Measurements from ENCODE around the gene TMED1. TPM values are rescaled to one million over a fixed set of nuclear protein-coding genes. Genes with fewer than 3 reads are reported as not detected.

The TMED1 gene
- total and polyA plus RNA-seq, 2 of the 13 experiments (the other 11 are each of a cell fraction or from before 2014, with no cell fraction given) = 48.3 to 51.8 TPM

GRCh38 chr19:10835754-10836478 is at the start of gene TMED1 (continued):
- TF ChIP-seq CREB1 (IDR thresholded peaks at IDR 0.05) (no peak), CREB1 (CRISPR knock-in tag; IDR thresholded peaks at IDR 0.05) (no peak), ZBED4 (CRISPR knock-in tag; IDR thresholded peaks at IDR 0.05; ENCODE audit: borderline replicate concordance) (no peak; the same call in 1 of the 2 replicates), EP300 (IDR thresholded peaks at IDR 0.05; ENCODE audit: low read depth in 2 of 2, low read length in 2 of 2) (no peak), EP300 (CRISPR knock-in tag; IDR thresholded peaks at IDR 0.05; ENCODE audit: borderline replicate concordance) (no peak), ZUFSP (CRISPR knock-in tag; IDR thresholded peaks at IDR 0.05; ENCODE audit: borderline replicate concordance) (no peak), SP1 (IDR thresholded peaks at IDR 0.05) (no peak), SP1 (CRISPR knock-in tag; IDR thresholded peaks at IDR 0.05) (peak; percentile 83), ARID5B (CRISPR knock-in tag; IDR thresholded peaks at IDR 0.05) (peak; percentile 48), ZNF713 (CRISPR knock-in tag; IDR thresholded peaks at IDR 0.05) (no peak), STAG1 (CRISPR knock-in tag; IDR thresholded peaks at IDR 0.05) (peak; percentile 49), AKAP8 (CRISPR knock-in tag; IDR thresholded peaks at IDR 0.05) (peak; percentile 79; the same call in 1 of the 2 replicates), ZFP36L2 (CRISPR knock-in tag; IDR thresholded peaks at IDR 0.05) (no peak), ISL2 (CRISPR knock-in tag; IDR thresholded peaks at IDR 0.05) (peak; percentile 27; the same call in 1 of the 2 replicates), ZBTB25 (CRISPR knock-in tag; IDR thresholded peaks at IDR 0.05) (peak; percentile 24; the same call in 1 of the 2 replicates), YY1 (IDR thresholded peaks at IDR 0.05; ENCODE audit: insufficient read depth, insufficient replicate concordance, low read depth, low read length) (peak; percentile 86), ZNF720 (CRISPR knock-in tag; IDR thresholded peaks at IDR 0.05) (no peak), MED8 (CRISPR knock-in tag; IDR thresholded peaks at IDR 0.05; ENCODE audit: insufficient replicate concordance) (no peak)
